HG03571 (cell line): ENCODE measurements around the gene FAR2.
"Not testable (repeated sequence)": the region's sequence is repeated elsewhere in the genome, so short reads cannot be mapped to it uniquely, and the experiment has no call there.

Source experiments
- ATAC-seq: cut with Tn5 transposase; IDR thresholded peaks from one replicate; pipeline ENCODE4 v1.9.1; 2021; ENCODE audit not compliant: unreplicated experiment

FAR2 gene

DNA sequence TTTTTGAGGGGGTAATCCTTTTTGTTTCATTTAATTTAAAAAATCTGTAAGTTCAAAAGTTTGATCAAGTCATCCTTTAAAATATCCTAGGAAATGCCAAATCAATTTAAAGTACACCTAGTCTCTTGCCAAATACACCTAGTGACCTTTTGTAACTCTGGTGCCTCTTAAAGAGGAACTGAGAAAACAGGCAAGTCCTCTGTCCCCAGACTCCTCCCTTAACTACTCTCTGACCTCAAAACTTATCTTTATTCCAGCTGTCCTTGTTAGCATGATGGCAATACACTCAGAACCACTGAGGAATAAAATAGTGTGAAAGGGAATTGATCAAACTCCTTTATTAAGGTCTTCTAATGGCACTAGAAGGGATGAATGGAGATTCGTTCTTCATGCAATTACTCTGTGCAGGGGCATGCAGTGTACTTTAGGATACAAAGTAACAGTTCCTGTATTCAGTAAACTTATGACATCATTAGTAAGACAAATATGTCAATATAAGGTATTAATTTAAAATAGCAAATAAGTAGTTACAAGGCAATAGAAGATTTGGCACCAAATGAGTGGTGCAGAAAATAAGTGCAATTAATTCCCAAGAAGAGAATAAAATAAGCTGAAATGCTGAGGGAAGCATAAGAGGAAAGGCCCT lies 3.3 kb downstream of the FAR2 start:
- peak; percentile 74 for ATAC-seq

DNA sequence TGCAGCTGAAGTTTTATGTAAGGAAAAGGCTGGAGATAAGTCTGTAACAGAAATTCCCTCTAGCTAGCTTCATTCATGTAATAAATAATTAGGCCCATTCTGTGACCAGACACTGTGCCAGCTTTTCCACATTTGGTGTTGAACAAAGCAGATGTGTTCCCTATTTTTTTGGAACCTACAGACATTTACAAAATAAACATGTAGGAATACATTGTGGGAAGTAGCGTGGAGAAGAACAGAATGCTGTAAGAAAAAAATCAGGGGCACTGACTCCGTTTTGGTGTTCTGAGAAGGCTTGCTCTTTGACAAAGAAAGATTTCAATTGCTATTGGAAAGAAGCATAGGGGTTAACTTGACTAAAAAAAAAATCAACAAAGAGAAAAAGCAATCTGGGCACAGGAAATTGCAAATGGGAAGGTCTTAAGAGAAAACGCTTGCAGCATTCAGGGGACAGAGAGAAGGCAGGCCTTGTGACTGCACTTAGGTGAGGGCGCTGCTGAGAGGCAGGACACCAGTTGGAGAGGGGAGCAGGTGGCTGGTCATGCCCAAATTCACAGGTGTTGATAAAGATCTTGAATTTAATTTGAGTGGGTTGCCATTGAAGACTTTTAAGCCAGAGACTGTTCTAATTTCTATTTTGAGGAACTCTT lies 4.0 kb downstream of the FAR2 start:
- no peak for ATAC-seq

DNA sequence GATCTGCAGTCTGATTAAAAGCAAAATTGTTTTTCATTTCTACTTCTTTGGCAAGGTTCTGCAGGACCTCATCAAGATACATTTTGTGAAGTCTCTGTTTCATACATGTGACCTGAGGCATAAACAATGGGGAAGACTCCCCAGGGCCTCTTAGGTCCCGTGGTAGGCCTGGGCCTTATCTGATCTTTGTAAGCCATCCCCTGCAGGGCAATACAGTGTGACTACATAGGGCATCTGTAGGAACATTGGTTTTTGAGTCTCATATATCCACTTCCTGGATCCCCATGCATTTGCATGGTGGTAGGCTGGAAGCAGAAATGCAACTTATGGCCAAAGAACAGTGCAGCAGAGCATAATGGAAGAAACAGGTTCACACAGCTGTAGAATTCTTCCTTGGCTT lies 6.0 kb downstream of the FAR2 start:
- ATAC-seq = no peak

DNA sequence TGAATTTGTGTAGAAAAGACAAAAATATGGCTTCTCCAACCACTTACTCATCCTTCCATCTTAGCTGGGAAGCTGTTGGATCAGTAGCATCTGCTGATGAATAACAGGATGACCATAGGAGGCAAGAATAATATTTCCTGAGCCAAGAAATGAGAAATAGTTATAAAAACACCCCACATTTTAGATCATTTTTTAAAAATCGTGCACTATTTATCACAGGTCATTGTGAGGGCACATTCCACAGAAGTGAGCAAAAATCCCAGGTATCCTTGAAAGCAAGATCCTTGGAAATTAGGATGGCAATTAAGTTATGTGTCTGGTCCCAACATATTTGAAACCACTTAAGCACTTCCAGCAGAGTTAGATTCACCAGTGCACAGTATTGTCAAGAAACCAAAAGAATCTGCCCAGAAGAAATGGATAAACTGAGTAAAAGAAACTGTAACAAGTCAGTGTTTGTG lies 8.4 kb downstream of the FAR2 start:
- ATAC-seq = no peak

DNA sequence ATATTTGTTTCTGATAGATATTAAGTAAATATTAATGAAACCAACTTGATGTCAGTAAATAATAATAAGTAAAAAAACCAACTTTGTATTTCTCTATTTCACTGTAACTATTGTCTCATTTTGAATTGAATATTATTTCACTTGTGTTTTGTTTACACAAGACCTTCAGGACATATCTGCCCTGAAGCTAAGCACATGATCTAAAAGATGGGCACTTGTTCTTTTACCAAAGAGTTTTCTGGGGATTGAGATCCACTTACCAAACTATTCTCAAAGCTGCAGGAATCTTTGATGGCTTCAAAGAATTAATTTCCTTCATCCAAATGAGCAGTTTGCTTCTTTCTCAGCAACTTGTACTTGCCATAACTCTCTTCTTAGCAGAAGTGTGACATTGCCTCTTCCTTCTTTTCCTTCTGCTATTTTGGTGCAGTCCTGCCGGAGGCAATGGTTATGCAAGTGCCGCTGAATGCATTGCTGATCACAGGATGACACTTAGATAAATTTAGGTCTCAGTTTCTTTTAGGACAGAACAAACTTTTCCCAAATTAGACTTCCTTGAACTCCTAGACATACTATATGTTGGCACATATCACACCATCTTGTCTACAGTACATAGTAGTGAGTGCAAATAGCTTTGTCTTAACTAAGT lies 9.2 kb downstream of the FAR2 start:
- no peak for ATAC-seq

DNA sequence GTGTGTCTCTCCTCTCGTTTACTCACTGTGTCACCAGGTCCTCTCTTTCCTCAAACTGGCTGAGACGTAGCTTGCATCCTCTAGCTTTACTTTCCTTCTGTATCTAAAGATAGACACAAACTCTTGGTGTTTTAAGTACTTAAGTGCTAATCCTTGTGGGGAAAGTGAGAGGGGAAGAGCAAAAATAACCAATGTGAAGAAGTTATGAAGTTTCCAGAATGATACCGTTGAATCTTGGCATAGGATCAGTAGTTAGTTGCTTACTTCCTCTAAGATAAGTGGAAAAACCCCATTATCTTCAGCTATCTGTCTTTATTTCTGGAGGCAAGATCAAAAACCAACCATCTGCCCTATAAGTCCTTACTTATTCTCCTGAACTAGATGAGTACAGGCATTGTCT lies 10.6 kb downstream of the FAR2 start:
- ATAC-seq = no peak

DNA sequence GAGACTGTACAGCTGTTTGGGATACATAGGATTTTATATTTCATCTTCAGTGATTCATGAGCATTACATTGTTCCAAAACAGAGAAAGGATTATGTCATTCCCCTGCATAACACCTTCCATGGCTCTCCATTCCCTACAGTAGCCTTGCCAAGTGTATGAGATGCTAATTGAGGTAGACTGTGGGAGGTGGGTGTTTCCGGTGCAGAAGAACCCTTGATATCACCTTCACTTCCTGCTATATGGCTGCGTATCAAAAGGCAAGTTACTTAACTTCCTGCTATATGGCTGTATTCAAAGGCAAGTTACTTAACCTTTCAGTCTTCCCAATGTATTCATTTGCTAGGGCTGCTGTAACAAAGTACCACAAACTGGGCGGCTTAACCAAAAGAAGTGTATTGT lies 11.2 kb downstream of the FAR2 start:
- ATAC-seq = no peak

DNA sequence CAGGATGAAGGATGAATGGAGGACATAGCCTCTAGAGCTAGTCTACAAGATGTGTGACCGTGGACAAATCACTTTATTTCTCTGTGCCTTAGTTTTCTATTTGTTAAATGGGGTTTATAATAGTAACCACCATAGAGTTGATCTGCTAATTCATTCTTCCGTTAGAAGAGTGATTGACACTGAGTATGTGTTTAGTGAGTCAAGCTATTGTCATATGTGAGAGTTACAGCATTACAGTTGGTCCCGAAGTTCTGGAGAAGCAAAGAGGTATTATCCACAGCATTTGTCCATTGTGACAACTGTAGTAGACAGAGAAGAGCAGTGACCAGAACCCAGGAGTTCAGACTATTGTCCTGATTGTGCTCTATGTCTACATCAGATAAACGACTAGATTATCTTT lies 14.1 kb downstream of the FAR2 start:
- ATAC-seq = no peak

DNA sequence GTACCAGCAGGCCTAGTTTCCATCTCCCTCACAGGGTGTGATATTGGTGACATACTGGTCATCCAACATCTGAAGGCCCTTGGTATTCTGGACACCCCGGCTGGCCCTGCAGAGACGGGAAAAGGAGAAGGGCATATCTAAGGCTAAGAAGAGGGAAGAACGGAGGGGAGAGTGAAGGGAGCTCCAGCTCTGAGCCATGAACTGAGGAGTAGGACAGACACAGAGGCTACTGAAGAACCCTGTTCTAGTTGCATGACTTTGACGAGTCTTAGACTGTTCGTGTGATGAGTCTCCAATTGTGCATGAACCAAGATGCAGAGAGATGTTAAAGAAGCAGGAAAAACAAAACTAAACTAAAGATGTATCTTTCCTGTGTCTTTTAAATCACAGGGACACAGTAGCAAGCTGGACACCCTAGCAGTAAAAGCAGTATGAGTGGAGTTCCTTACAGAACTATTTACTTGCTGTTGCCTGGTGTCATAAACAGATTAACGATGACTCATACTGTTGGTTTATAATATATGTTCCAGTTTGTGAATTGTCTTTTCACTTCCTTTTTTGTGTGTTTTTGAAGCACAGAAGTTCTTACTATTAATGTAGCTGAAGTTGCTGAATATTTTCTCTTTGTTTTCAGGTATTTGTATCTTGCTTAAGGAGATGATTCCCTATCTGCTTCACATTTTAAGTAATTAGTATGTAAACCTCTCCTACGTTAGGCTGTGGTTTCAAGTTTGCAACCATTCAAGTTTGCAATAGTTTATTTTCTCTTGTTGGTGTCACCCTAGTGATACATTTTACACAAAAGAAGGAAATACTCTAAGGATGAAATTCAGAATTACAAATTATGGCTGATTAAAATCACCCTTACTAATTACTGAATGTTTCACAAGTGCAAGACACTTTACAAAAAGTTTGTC lies 15.7 kb downstream of the FAR2 start:
- peak; percentile 99 for ATAC-seq

DNA sequence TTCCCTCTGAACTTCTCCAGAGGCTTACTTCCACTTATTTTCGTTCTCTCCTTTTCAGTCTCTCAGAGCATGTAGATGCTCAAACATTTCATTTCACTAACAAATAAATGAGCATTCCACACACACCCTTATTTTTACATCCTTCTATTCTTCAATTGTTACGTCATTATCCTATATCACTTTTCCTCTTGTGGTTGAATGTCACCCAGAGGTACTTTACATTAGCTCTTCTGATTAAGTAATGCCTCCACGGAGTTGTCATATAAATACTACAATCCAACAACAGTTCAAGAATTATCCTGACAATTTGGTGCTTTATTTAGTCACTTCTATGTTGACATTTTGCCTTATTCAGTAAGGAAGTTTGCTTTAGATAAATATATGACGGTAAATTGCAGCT lies 18.4 kb downstream of the FAR2 start:
- ATAC-seq = no peak

DNA sequence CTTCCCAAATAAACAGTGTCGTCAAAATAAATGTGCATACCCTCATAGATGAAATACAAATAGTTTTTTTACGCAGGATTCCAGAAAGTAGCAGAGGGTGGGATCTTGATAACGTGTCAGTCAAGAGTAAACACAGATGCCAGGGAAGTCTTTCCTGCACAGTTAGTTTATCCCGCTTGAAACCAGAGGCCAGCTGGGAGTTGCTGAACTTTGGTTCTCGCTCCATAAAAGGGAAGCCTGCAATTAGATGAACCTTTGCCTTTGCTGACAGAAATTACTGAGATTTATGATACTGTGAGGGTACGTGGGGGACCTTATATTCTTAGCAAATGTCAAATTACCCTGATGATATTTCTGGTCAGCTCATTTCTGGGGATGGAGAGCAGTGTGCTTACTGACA lies 18.9 kb downstream of the FAR2 start:
- ATAC-seq = no peak

DNA sequence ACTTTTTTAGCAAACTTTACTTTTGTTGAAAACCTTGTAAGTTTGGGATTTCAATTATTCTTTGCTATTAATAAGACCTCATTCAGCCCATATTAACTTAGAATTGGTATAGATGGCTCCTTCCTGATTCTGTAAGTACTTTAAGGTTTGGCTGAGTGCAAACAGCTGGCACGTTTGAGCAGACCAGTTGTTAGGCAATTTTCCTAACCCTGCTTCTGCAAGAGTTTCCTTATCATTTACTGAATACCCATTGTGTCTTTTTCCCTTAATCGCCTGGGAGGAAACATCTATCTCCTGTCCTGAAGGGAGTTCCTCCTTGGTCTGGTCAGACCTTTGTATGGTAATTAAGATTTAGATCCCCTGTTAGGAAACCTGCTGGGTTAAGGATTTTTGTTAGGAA lies 20.9 kb downstream of the FAR2 start:
- ATAC-seq = not testable (repeated sequence)

DNA sequence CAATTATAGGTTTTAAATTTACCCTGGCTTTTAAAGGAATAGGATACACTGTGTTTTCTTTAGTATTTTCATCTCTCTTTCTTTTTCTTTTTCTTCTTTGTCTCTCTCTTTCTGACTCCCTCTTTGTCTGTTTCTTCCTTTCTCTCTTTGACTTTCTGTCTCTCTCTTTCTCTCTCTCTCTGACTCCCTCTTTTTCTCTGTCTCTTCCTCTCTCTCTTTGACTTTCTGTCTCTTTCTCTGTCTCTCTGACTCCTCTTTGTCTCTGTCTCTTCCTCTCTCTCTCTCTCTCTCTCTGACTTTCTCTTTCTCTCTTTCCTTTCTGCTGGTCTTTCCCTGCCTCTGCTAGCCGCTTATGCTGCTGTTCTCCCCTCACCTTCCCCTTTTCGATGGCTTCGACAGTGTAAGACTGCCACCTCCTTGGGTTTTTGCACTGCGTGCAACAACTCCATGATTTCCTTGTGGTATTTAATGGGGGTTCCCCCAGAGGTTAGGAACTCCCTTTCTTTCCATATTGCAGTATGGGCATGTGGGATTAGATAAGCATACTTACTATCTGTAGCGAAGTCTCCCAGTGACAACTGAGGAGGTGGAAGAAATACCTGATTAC lies 21.5 kb downstream of the FAR2 start:
- not testable (repeated sequence) for ATAC-seq

DNA sequence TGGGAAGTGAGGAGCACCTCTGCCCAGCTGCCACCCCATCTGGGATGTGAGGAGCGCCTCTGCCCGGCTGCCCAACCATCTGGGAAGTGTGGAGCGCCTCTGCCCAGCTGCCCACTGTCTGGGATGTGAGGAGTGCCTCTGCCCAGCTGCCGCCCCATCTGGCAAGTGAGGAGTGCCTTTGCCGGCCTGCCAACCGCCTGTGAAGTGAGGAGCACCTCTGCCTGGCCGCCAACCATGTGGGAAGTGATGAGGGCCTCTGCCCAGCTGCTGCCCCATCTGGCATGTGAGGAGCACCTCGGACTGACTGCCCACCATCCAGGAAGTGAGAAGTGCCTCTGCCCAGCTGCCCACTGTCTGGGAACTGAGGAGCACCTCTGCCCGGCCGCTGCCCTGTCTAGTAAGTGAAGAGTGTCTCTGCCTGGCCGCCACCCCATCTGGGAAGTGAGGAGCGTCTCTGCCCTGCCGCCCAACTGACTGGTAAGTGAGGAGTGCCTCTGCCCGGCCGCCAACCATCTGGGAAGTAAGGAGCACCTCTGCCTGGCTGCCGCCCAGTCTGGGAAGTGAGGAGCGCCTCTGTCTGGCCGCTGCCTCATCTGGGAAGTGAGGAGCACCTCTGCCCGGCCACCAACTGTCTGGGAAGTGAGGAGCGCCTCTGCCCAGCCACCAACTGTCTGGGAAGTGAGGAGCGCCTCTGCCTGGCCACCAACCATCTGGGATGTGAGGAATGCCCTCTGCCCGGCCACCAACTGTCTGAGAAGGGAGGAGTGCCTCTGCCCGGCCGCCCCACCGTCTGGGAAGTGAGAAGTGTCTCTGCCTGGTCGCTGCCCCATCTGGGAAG lies 22.6 kb downstream of the FAR2 start:
- ATAC-seq = no peak

DNA sequence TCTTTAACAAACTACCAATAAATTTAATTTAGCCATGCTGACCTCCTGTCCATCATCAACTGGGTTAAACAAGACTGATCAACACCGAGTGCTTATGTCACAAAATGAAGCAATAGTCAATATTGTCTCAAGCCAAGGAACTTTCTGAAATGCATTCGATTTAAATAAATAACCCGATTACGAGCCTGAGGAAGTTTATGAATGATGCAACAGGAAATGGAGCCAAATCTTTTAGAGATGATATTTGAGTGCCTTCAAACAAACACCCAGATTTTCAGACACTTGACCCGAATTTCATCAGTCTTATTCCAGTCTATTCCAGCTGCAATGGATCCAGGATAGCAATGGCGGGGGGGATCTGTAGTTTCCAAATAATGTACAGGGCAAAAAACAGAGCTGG lies 27.9 kb downstream of the FAR2 start:
- ATAC-seq = no peak

DNA sequence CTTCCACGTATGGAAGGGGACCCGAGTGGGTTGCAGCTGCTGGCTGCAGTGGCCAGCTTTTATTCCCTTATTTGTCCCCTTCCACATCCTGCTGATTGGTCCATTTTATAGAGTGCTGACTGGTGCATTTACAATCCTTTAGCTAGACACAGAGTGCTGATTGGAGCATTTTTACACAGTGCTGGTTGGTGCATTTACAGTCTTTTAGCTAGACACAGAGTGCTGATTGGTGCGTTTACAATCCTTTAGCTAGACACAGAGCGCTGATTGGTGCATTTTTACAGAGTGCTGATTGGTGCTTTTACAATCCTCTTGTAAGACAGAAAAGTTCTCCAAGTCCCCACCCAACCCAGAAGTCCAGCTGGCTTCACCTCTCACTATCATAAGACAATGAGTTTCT lies 33.2 kb downstream of the FAR2 start:
- not testable (repeated sequence) for ATAC-seq

DNA sequence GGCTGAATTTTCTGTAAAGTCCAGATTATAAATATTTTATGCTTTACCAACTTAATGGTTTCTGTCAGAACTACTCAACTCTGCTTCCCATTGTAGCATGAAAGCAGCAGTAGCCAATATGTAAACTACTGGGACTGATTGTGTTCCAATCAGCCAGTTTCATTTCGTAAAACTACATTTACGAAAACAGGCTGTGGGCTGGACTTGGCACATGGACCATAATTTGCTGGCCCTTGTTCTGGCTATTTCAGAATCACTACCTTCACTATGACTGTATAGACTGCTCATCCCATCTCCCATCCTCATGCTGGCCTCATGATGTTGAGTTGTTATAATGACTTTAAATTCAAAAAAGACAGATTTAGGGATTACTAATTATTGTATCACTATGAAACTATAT lies 38.7 kb downstream of the FAR2 start:
- ATAC-seq = no peak

DNA sequence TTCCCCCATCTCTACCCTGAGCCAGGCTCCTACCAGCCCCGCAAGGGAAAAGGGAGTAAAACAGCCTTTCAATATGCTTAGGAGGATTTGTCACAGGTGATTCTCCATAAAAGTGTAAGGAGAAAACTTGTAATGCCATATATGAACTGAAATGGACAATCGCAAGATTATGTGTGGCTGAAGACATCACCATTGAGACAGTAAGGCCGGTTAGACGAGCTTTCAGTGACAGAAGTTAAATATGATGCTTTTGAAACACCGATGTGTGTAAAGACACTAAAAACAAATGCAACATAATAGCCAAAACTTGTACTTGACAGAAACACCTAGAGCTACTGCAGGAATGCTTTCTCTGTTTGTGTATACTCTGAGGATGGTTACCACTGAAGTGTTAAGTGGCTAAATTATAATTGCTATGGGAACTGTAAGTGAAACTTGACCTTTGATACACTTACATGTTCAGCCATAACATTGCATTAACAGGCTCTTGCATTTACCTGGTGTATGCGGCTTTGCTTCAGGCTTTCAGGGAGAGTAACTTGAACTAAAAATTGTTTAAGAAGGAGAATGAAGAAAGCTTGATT lies 42.3 kb downstream of the FAR2 start:
- no peak for ATAC-seq

DNA sequence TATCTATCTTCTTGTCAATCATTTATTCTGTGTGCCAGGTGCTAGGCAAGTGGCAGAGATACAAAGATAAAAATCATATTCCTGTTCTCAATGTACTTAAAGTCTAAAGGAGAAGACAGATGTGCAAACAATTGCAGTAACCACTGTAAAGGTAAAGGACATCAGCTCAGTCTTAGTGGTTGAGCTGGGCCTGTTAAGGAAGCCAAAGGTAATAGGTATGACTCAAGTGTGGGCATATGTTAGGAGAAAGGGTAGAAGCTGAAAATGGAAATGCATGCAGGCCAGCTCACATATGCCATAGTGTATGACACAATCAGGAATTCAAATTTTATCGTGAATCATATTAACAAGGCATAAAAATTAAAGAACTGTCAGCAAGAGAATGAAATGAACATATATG lies 49.8 kb downstream of the FAR2 start:
- ATAC-seq = no peak

DNA sequence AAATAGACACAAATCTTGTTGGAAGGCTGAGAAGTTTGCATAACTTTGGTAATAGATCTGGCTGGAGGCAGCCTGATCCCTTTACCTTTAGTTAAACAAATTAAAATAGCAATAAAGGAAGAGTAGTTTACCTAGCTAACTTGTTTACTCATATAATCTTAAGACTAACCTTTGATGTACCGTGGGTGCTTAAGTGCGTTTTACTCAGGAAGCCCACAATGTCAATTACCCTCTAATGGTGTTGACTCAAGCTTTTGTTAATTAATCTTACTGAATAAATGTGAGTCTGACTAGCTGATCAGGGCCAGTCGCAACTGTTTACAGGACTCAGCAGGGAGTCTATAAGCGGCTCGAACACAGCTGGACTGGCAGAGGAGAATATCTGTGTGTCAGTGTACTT lies 51.5 kb downstream of the FAR2 start:
- no peak for ATAC-seq
